Ovary (tissue), 10 donors: ENCODE measurements around the gene NAV2. TPM values are rescaled to one million over a fixed set of nuclear protein-coding genes. Genes with fewer than 3 reads are reported as not detected.

ENCODE experiments used
- DNase-seq, 5 donors: peaks; one replicate each; pipeline ENCODE4 v3.0.0-alpha.2; 2019 to 2020
- H3K27ac ChIP-seq, 2 donors: fragments of 200-600 bp; one replicate each; pipeline versions ENCODE4 v1.5.1 to v1.8.0; 2019 to 2022
- H3K27me3 ChIP-seq: fragments of 200-600 bp; one replicate; pipeline ENCODE4 v1.8.0; 2022
- H3K36me3 ChIP-seq: fragments of 200-600 bp; sonication (generic); one replicate; pipeline ENCODE4 v1.5.1; 2019
- H3K4me1 ChIP-seq: one replicate; pipeline ENCODE4 v1.8.1; 2013; ENCODE audit warnings: mild to moderate bottlenecking, moderate library complexity; ENCODE audit not compliant: insufficient read depth
- H3K4me3 ChIP-seq: fragments of 200-600 bp; sonication (generic); one replicate; pipeline ENCODE4 v1.5.1; 2017
- H3K9me3 ChIP-seq, 2 donors: fragments of 200-600 bp in 1 of 2; sonication (generic) in 1 of 2; one replicate each; pipeline versions ENCODE4 v1.5.1 to v1.8.1; 2013 to 2019; ENCODE audit warnings: mild to moderate bottlenecking in 1 of 2, moderate library complexity in 1 of 2
- EP300 ChIP-seq: sonication (generic); formaldehyde crosslinking; IDR thresholded peaks from one replicate; pipeline ENCODE4 v1.6.1; 2017; ENCODE audit warnings: antibody characterized with exemption
- POLR2A ChIP-seq: fragments of 450-650 bp; IDR thresholded peaks from one replicate; pipeline ENCODE4 v1.6.1; 2017; ENCODE audit warnings: antibody characterized with exemption, mild to moderate bottlenecking, moderate library complexity
- WGBS, 3 donors: extraction: QIAGEN DNeasy Blood & Tissue Kit in 1 of 3; methylation state at CpG; one replicate each; pipeline versions ENCODE4 v1.1.5 to v1.1.7; 2013 to 2017; 5-methylcytosine and 5-hydroxymethylcytosine counted together
- intact Hi-C, 4 donors: fragments of 100-400 bp; cut with DNase I; formaldehyde crosslinking; loops; one replicate each; pipeline versions ENCODE4 v1.11.0 to v1.15.1; 2022 to 2023
- long read RNA-seq, 3 donors: library from polyadenylated mRNA in 2 of 3; unstranded in 2 of 3; transcript quantifications; one replicate each; pipeline ENCODE4 v2.0.0 and lab custom pipeline, GENCODE V29; 2021 to 2026
- polyA plus RNA-seq, 2 donors: library from polyadenylated mRNA; stranded (reverse); fragments of 200-250 nt in 1 of 2; fragments of 350-450 nt in 1 of 2; fragmentation: Illumina TruSeq in 1 of 2; extraction: RNeasy Lipid Tissue Mini Kit (QIAGEN cat#74804) in 1 of 2; gene quantifications; one replicate each; pipeline ENCODE4 v1.2.3, GENCODE V29; 2013 to 2014
- total RNA-seq, 7 donors: library from RNA; depleted of rRNA in 2 of 7; stranded (reverse); fragments of >200 nt in 2 of 7; fragmentation: NEBNext Ultra II Directional in 3 of 7; extraction: Animal tissue kit (Norgen Biotek cat#: 25700) in 3 of 7; gene quantifications; one replicate each; pipeline versions ENCODE4 v1.1.0 to v1.2.4, GENCODE V29; 2016 to 2023
- TF ChIP-seq, protein P1 (sequence below), 3 donors: fragments of 450-650 bp in 2 of 3; fragments of 200-600 bp in 1 of 3; IDR thresholded peaks; one replicate each; pipeline versions ENCODE4 v1.5.1 to v1.8.0; 2016 to 2022; ENCODE audit warnings: antibody characterized with exemption in 3 of 3, mild to moderate bottlenecking in 1 of 3
- donor health status: DM: no; HTN: no; CAD: no; lungs with moderate emphysema.
- donor health status: DM: no; HTN: no; CAD: no.
- donor health status: Bipolar disorder and iron deficiency.
- donor health status: DM: yes; HTN: yes; CAD: no.
- donor health status: DM: no; HTN: no; CAD: no.
- donor health status: DM: yes; HTN: yes; CAD: no.

The NAV2 gene, protein sequence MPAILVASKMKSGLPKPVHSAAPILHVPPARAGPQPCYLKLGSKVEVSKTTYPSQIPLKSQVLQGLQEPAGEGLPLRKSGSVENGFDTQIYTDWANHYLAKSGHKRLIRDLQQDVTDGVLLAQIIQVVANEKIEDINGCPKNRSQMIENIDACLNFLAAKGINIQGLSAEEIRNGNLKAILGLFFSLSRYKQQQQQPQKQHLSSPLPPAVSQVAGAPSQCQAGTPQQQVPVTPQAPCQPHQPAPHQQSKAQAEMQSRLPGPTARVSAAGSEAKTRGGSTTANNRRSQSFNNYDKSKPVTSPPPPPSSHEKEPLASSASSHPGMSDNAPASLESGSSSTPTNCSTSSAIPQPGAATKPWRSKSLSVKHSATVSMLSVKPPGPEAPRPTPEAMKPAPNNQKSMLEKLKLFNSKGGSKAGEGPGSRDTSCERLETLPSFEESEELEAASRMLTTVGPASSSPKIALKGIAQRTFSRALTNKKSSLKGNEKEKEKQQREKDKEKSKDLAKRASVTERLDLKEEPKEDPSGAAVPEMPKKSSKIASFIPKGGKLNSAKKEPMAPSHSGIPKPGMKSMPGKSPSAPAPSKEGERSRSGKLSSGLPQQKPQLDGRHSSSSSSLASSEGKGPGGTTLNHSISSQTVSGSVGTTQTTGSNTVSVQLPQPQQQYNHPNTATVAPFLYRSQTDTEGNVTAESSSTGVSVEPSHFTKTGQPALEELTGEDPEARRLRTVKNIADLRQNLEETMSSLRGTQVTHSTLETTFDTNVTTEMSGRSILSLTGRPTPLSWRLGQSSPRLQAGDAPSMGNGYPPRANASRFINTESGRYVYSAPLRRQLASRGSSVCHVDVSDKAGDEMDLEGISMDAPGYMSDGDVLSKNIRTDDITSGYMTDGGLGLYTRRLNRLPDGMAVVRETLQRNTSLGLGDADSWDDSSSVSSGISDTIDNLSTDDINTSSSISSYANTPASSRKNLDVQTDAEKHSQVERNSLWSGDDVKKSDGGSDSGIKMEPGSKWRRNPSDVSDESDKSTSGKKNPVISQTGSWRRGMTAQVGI (N-terminal part only)
- total RNA-seq (10 to 100 TPM in 3 of 7 donors, 1 to 10 TPM in 4; 2.9 to 14.1 (median 9.9) TPM), polyA plus RNA-seq (1 to 10 TPM; 3.5 to 7.8 TPM)
- long read RNA-seq, donor 1, partial matches to known transcripts, result 0 of 1 reads
- long read RNA-seq, donor 1, other reads (novel, unspliced or antisense), result 1 of 1 reads
- long read RNA-seq, donor 2, partial matches to known transcripts, result 0 of 1 reads
- long read RNA-seq, donor 2, other reads (novel, unspliced or antisense), result 0 of 1 reads
- long read RNA-seq, donor 3, partial matches to known transcripts, result 0 of 3 reads
- long read RNA-seq, donor 3, other reads (novel, unspliced or antisense), result 3 of 3 reads

DNA sequence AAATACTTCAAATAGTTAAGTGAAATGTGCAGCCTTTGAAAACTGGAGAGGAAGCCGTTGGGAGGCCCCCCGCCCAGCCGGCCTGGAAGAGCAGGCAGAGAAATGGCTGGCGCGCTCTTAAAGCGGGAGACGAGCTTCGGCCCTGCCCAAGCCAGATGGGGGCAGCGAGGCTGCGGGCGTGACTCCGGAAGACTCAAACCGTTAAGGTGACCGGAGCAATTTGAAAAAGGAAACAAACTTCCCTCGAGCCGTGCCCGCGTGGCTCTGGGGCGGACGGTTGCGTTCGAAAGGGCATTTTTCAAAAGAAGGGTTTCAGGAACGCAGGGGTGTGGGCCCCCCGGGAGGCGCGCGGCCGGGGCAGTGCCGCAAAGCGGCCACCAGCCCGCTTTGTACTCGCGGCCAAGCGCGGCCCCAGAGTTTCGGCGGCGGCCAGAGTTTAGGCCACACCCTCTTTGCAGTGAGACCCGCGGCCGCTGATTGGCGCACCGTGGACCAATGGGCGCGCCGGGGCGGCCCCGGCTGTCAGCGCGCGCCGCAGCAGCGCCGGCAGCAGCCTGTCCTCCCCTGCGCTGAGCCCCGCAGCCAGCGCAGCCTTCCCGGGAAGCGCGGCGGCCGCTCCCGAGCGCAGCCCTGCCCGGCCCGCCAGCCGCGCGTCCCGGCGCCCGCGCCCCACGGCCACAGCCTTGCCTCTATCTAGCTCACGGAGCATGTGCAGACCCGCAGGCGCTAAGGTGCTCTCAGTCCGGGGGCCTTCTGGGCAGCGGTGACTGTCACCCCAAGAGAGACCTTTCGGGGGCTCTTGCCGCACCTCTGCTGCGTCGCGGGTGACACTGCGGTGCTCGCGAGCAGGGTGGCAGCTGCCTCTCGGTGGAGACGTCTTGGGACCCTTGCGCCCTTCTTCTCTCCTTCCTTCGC is at the start of gene NAV2:
NAV2 (plus strand) TSS at position 557 of the 915 bp plus-strand sequence. CDS start 859 bp downstream, outside the sequence.
- peaks cover 5% of the 10 kb centered on the region for H3K27me3 ChIP-seq
- H3K9me3 ChIP-seq, result no peaks in the 10 kb centered on the region
- H3K4me1 ChIP-seq, result peaks cover 2% of the 10 kb centered on the region
- DNase-seq, result peak; percentile 86 to 93 (median 89)
- TF ChIP-seq EP300 (no peak), POLR2A (peak; percentile 9)
- TF ChIP-seq, protein P1, sequence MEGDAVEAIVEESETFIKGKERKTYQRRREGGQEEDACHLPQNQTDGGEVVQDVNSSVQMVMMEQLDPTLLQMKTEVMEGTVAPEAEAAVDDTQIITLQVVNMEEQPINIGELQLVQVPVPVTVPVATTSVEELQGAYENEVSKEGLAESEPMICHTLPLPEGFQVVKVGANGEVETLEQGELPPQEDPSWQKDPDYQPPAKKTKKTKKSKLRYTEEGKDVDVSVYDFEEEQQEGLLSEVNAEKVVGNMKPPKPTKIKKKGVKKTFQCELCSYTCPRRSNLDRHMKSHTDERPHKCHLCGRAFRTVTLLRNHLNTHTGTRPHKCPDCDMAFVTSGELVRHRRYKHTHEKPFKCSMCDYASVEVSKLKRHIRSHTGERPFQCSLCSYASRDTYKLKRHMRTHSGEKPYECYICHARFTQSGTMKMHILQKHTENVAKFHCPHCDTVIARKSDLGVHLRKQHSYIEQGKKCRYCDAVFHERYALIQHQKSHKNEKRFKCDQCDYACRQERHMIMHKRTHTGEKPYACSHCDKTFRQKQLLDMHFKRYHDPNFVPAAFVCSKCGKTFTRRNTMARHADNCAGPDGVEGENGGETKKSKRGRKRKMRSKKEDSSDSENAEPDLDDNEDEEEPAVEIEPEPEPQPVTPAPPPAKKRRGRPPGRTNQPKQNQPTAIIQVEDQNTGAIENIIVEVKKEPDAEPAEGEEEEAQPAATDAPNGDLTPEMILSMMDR (IDR thresholded peaks at IDR 0.05), result no peak
- intact Hi-C loops, result no loop called here
- peak within 1 kb of the TSS; percentile 66 for H3K4me3 ChIP-seq
- 0 to 1% (median 1%) methylated on average over 55 to 91 of the region's 91 CpGs for WGBS, 3 donors
- peak within 1 kb of the TSS; percentile 75 to 76 for H3K27ac ChIP-seq
- H3K36me3 ChIP-seq, result no peaks in the 10 kb centered on the region

DNA sequence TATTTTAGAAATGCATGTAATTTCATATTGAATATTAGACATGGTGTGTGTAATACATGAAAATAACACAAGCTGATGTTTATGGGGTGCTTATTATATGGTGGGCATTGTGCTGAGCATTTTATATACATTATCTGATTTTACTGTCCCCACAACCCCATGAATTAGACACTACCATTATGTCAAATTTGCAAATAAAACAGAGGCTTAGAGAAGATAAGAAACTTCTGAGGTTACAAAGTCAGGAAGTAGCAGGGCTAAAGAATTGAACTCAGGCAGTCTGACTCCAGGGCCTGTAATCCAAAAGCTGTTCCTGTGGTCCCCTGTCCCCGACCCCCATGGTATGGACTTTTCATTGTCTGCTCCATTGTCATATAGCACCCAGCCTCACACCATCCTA is 49.4 kb upstream of the NAV2 start:
- intact Hi-C loops, result no loop called here
- TF ChIP-seq POLR2A, result no peak
- TF ChIP-seq, protein P1 (IDR thresholded peaks at IDR 0.05), result no peak
- no peak for TF ChIP-seq EP300
- 68 to 75% (median 68%) methylated on average over 1 of the region's 1 CpG for WGBS, 3 donors

DNA sequence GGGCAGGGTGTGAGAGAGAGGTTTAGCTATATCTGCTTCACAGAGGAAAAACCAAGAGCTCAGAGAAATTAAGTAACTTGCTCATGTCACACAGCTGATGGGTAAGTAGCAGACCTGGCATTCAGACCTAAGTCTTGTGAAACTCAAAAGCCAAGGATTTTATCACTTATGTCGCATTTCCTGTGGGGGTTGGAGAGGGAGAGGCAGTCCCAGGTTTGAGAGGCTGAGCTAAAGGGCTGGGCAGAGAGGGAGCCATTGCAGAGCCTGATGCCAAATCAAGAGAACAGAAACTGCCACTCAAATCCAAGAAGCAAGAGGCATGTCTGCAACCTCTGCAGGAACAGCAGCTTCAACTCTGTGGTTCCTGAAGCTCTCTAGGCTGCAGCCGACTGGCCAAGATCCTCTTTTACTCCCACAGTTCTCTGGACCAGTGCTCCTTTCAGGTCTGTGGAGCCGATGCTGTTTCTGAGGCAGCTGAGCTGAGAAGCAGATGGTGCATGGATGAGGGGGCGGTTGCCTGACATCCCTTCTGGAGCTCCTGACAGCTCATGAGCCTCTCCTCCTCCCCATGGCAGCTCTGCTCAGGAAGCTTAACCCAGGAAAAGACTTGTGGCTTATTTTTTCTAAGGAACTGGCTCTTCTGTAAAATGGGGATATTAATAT is 47.6 kb upstream of the NAV2 start:
- H3K4me3 ChIP-seq, result no peak overlapping the region
- 16 to 24% (median 21%) methylated on average over 4 of the region's 4 CpGs for WGBS, 3 donors
- intact Hi-C loops, result no loop called here
- TF ChIP-seq EP300 (no peak), POLR2A (no peak)
- TF ChIP-seq, protein P1 (IDR thresholded peaks at IDR 0.05), result no peak
- no peak for DNase-seq
- no peaks in the 10 kb centered on the region for H3K4me1 ChIP-seq
- H3K36me3 ChIP-seq, result no peaks in the 10 kb centered on the region
- H3K27me3 ChIP-seq, result no peaks in the 10 kb centered on the region
- H3K9me3 ChIP-seq, result no peaks in the 10 kb centered on the region
- no peak overlapping the region for H3K27ac ChIP-seq

More for the DNA sequence above, 49.4 kb upstream of the NAV2 start:
- Histone ChIP-seq H3K9me3 (no peaks in the 10 kb centered on the region), H3K36me3 (no peaks in the 10 kb centered on the region), H3K4me3 (no peak overlapping the region), H3K27ac (no peak overlapping the region), H3K27me3 (no peaks in the 10 kb centered on the region), H3K4me1 (no peaks in the 10 kb centered on the region)
- DNase-seq, result no peak
